HG02938 (cell line): Measurements from ENCODE around the gene DGCR2.
"Not testable (repeated sequence)": the region's sequence is repeated elsewhere in the genome, so short reads cannot be mapped to it uniquely, and the experiment has no call there.

Experiments
- ATAC-seq: cut with Tn5 transposase; IDR thresholded peaks from one replicate; pipeline ENCODE4 v1.9.1; 2021; ENCODE audit warnings: mild to moderate bottlenecking, moderate library complexity; ENCODE audit not compliant: unreplicated experiment

Gene DGCR2

GRCh38 chr22:19044381-19044780 is 77.8 kb downstream of the DGCR2 start:
- ATAC-seq: no peak

DNA sequence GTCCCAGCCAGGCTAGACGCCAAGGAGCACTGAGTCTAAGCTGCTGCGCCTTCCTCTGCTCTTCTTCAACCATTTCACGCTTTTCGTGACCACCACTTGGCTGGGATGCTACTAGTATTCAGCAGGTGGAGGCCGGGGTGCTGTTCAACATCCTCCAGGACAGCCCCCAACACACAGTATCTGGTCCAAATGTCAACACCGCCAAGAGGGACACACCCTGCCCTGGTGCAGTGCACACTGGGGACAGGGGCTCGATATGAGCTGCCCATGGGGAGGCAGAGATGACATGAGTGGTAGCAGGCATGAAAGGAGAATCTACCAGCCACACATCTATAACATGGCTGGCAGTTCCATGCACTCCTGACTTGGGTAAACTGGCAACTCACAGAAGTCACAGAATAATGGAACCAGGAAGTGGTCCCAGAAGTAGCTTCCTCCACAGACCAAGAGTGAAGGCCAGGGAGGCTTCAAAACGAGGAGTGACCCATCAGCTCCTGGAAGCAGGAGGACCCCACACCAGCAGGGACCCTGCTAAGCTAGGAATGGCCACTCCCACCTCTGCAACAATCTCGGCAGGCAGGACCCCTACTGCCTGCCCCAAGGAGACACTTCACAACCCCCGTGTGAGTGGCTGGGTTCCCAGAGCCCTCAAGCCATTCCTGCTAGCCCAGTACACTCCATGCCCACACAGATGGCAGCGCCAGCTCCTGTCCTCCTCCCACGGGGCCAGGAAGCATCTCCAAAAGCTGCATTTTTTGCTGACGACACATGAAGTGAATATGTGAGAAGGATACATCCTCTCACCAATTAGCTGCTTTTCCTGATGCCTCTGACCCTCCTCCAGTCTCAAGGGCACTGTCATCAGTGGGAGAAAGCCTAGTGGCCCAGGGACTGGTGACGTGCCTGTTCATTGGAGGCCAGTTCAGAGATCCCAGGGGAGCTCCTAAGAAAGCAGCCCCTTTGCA is 78.8 kb downstream of the DGCR2 start:
- ATAC-seq: no peak

DNA sequence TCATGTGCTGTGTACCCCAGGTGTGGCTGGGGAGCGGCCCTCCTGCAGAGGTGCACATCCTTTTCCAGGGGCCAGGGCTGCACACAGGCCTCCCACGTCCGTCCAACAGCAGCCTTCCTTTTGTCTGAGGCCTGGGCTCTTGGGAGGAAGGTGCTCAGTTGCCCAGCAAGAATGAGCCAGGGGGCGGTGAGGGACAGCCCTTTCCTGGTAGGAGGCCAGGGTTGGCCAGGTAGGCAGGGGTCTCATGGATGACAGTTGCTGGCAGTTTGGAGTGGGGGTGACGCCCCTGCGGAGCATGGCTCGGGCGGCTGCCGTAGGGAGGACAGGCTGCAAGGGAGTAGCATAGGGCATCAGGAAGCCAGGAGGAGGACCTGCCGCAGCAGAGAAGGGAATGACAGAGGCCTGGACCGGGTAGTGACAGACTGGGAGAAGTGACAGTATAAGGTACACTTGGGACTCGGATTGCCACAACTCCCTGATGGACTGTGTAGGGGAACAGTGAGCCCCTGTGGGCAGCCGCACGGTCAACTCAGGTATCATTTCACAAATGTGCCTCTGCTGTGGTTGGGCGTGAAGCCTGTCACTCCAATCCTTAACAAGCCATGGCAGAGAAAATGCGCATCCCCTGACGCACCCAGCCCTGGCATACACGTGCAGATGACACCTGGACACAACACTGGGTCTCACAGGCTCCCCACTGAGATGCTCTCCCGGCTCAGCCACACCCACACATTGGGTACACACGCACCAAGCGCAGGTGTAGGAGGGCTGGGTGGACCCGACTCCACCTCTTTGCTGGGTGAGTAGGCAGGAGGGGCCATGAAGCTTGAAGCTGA is 79.7 kb downstream of the DGCR2 start:
- no peak for ATAC-seq

DNA sequence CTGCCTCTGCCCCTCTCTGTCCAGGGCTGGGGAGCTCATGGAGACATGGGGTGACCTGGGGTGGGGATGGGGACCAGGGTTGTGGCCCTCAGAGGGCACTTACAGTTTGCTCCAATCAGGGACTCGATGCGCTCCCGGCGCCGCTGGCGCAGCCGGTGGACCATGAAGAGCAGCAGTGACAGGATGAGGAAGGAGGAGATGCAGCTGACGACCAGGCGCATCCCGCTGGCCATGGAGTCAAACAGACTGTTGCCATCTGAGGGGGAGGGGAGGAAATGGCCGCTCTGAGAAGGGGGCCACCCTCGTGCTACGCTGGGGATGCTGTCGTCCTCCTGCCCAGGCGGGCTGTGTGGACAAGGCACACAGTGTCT is 80.5 kb downstream of the DGCR2 start:
- no peak for ATAC-seq

- no peak for ATAC-seq
Observed at GRCh38 chr22:19040888-19041703, 81.1 kb downstream of the DGCR2 start.

DNA sequence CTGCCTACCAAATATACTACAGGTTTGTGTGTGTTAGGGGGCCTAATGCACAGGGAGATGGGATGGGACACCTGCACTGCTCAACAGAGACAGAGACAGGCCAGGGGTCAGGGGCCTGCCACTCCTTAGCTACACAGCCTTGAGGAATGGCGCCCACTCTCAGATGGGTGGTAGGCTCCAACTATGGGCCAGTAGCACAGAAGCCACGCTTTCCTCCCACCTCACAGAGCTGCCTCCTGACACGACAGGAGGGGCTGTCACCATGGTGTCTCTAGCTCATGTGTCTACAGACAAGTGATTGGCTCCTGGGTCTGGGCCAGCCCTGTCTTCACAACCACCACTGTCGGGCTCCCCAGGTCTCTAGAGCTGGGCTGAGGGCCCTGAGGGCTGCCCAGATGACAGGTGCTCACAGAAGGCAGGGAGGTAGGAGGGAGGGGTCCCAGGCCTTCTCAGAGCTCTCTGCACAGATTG is 81.8 kb downstream of the DGCR2 start:
- ATAC-seq: no peak

DNA sequence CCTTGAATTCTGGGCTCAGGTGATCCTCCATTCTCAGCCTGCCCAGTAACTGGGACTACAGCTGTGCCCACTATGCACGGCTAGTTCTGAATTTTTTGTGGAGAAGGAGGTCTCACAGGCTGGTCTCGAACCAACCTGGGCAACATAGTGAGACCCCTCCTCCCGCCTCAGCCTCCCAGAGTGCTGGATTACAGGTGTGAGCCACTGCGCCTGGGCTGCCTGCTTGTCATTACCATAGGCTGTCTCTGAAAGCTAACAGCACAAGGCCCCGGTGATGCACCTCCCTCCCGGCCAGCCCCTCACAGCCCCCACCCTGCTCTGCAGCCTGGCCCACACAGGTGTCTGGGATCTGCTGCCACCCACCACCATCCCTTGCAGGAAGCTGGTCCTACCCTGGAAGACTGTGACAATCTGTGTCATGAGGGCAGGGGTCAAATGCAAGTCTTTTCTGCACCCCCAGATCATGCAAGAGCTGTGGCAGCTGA is 82.4 kb downstream of the DGCR2 start:
- ATAC-seq: no peak

DNA sequence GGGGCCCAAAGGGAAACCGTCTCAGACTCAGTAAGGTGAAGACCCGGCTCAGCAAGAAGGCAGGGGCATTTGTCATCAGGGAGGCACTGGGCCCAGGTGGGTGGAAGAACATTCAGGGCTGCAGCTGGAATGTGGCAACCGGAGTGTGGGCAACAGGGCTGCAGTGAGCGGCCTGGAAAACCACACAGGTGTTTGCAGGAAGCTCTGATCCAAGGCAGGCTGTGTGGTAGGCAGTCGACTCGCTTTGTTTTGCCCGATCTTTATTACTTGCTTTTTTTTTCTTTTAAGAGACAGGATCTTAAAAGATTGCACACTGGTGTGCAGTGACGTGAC is 82.8 kb downstream of the DGCR2 start:
- no peak for ATAC-seq

GRCh38 chr22:19038728-19039447 is 83.3 kb downstream of the DGCR2 start:
- ATAC-seq: no peak

GRCh38 chr22:19038164-19038546 is 84.1 kb downstream of the DGCR2 start:
- no peak for ATAC-seq

GRCh38 chr22:19037282-19038163 is 84.7 kb downstream of the DGCR2 start:
- no peak for ATAC-seq

DNA sequence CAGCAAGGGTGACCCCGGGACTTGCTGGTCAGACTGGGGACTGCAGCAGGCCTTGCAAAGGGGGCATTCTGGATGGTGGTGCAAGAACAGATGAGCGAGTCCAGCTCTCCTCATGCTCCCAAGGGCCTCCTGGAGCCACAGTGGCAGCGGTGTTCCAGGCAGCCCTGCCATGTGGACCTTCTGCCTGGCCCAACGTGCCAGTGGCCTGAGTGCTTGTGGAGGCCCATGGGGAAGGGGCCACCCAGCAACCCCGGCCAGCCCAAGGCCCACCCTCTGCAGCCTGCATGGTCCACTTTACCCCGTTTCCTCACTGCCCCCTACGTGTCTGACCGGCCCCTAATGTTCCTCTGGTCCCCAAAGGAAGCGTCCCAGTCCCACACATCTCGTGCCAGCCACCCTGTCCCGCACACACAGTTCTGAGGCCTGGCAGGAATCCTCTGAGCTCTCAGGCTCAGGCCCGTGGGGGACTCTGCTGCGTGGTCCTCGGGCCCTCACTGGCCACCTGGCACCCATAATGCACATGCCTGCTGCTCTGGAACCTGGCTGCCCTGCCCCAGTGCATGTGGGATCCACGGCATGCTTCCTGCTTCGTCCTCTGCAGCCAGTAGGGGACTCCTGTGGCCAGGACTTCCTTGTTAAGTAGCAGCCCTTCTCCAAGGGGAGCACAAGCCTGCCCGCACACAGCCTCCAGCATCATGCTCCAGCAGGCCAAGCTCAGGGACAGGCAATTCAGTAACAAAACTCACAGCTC is 85.5 kb downstream of the DGCR2 start:
- no peak for ATAC-seq

- no peak for ATAC-seq
Observed at GRCh38 chr22:19036229-19036522, 86.0 kb downstream of the DGCR2 start.

DNA sequence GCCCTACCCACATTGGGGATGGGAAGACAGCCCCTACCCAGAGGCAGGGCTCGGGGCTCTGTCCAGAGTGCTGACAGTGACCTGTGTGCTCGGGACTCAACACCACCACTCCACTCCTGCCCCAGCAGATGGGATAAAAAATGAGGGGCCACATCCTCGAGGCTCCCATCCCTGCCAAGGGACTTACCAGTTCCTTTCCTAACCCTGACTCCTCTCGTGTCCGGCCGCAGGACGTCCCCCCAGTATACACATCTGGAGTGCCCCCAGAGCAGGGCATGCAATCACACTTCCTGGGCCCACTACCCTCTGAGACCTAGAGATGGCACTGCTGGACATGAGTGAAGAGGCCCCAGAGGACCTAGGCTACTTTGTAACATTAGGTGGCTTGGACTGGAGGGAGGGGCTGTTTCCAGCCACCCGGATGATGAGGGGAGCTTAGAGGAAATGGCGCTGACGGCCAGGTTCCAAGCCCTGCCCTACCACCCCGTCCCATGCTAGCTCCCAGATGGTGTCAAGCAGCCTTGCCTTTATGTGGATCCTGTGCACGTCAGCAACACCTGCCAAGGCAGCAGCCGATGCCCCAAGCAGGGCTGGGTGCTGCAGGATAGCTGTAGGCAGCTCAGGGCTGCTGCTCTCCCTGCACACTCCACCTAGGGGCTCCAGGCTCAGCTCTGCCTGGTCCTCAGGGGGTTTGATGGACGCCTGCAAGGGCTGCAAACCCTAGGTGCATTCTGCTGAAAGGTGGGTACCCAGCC is 86.6 kb downstream of the DGCR2 start:
- no peak for ATAC-seq

- ATAC-seq: not testable (repeated sequence)
Observed at GRCh38 chr22:19035126-19035473, 87.1 kb downstream of the DGCR2 start.

- ATAC-seq: not testable (repeated sequence)
Observed at GRCh38 chr22:19034724-19035120, 87.5 kb downstream of the DGCR2 start.

- not testable (repeated sequence) for ATAC-seq
Observed at GRCh38 chr22:19034031-19034723, 88.0 kb downstream of the DGCR2 start.

GRCh38 chr22:19033568-19033905 is 88.7 kb downstream of the DGCR2 start:
- not testable (repeated sequence) for ATAC-seq
